ENCODE data around the gene PIP4K2B. TPM values are rescaled to one million over a fixed set of nuclear protein-coding genes. Genes with fewer than 3 reads are reported as not detected.

PIP4K2B gene
- total RNA-seq = 10 to 100 TPM; 29.3 to 72.0 (median 51.1) TPM

- TF ChIP-seq CTCF (IDR thresholded peaks at IDR 0.05; ENCODE audit: low read depth) = no peak
These were observed at the start of gene PIP4K2B for GRCh38 chr17:38799501-38800236. TSS of gene PIP4K2B (minus strand) at chr17:38799556. CDS start at chr17:38799424, 132 bp downstream.

- TF ChIP-seq CTCF (IDR thresholded peaks at IDR 0.05; ENCODE audit: low read depth) = no peak
These were observed 49.2 kb upstream of the PIP4K2B start for GRCh38 chr17:38848557-38848891.

- no peak for TF ChIP-seq CTCF (IDR thresholded peaks at IDR 0.05; ENCODE audit: low read depth)
These were observed 45.0 kb upstream of the PIP4K2B start for GRCh38 chr17:38844261-38844757.

GRCh38 chr17:38825762-38826247, 26.4 kb upstream of the PIP4K2B start:
- TF ChIP-seq CTCF (IDR thresholded peaks at IDR 0.05; ENCODE audit: low read depth) = no peak

GRCh38 chr17:38824899-38825761, 25.8 kb upstream of the PIP4K2B start, which contains the start of gene CWC25:
TSS of gene CWC25 (minus strand) at chr17:38825321. CDS start at chr17:38825183, 138 bp downstream.
- TF ChIP-seq CTCF (IDR thresholded peaks at IDR 0.05; ENCODE audit: low read depth) = no peak

GRCh38 chr17:38815576-38816193, 16.3 kb upstream of the PIP4K2B start:
- no peak for TF ChIP-seq CTCF (IDR thresholded peaks at IDR 0.05; ENCODE audit: low read depth)

All from subcutaneous adipose tissue (tissue), 4 donors.